SKM-1 (cell line): Measurements from ENCODE around the gene CD69.

Experiments
- DNase-seq: peaks from one replicate; lab custom pipeline; 2025; ENCODE audit not compliant: unreplicated experiment; lab: John Stamatoyannopoulos, UW

The CD69 gene

GRCh38 chr12:9782547-9783382 is 22.1 kb upstream of the CD69 start:
- no peak for DNase-seq

DNA sequence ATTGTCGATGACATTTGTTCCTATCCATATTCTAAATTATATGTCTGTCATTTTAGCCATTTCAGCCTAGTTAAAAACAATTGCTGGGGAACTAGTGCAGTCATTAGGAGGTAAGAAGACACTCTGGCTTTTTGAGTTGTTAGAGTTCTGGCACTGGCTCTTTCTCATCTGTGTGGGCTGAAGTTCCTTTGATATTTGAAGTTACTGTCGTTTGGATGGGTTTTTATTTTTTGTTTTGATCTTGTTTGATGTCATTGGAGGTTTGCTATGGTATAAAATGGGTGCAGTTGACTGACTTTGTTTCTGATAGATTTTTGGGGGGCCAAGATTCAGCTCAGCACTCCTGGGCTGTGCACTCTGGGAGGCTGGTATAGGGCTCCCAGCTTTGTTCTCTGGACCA is 20.7 kb upstream of the CD69 start:
- DNase-seq = no peak

DNA sequence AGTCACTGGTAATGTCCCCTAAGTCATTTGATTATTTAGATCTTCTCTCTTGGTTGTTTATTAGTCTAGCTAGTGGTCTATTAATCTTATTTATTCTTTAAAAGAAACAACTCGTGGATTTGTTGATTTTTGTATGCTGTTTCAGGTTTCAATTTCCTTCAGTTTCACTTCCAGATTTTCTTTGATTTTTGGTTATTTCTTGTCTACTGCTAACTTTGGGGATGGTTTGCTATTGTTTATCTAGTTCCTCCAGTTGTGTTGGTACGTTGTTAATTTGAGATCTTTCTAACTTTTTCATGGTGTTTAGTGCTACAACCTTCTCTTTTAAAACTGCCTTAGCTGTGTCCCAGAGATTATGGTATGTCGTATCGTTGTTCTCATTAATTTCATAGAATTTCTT is 18.5 kb upstream of the CD69 start:
- no peak for DNase-seq

DNA sequence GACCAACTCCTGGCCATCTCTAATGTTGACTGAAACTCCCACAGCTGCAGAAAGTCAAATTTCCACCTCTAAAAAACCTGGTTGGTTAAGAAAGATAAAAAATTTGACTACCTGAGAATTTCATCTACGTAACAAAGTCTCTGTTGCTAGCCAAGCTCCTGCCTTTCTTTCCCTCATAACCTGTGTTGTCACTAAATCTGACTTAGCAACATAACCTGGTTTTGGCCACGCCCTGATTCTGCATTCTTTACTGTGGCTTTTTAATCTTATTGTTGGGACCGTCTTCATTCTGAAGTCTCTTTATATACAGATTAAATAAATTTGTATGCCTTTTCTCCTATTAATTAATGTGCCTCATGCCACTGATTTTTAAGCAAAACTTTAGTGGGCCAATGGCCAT is 16.1 kb upstream of the CD69 start:
- no peak for DNase-seq

DNA sequence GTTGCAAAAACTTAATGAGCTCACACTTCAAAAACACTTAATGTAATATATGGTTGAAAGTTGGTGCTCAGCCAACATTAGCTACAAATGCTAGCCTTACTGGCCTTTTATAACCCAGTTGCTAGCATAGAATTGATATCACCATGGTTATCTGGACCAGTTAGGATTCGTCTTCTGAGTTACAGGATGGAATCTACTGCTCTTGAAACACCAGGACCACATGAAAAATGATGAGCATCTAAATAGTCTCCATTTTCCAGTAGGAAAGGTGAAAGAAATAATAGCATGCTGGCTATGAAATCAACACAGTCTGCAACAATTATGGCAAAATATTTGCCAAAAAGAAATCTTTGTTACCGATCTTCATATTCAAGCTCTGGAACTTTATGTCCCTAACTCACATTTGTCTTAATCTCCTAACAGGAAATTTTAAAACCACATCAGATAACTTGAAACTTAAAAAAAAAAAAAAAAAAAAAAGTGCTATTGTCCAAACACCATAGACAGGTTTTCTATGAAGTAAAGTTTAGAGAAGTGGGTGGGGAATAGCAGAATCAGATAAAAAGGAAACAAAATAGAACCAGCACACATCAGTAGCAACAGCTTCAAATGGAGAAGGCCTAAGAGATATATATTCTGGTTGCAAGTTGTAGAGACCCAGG is 12.6 kb upstream of the CD69 start:
- no peak for DNase-seq

GRCh38 chr12:9763025-9763424 is 2.3 kb upstream of the CD69 start:
- DNase-seq = no peak

- no peak for DNase-seq
Measured at GRCh38 chr12:9762369-9762768, 1.7 kb upstream of the CD69 start.

- no peak for DNase-seq
Measured at GRCh38 chr12:9761419-9761781, 699 bp upstream of the CD69 start.

GRCh38 chr12:9760120-9760519 is 581 bp downstream of the CD69 start:
- no peak for DNase-seq

DNA sequence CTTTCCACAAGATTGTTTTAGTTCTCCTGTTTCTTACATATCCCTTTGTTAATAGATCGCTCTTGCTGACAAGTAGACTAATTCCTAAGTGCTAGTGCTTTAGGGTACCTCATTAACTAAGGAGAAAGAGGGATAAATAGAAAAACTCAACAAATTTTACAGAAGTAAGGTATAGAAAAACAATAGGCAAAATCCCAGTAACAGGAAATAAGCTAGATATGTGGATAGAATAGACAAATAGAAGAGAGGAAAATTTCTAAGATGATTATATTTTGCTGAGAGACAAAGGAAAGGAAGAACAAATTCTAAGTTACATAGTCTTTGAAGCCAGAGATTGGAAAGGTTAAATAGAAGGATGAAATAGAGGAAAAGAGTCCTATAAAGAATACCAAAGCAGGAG is 1.0 kb downstream of the CD69 start:
- no peak for DNase-seq

DNA sequence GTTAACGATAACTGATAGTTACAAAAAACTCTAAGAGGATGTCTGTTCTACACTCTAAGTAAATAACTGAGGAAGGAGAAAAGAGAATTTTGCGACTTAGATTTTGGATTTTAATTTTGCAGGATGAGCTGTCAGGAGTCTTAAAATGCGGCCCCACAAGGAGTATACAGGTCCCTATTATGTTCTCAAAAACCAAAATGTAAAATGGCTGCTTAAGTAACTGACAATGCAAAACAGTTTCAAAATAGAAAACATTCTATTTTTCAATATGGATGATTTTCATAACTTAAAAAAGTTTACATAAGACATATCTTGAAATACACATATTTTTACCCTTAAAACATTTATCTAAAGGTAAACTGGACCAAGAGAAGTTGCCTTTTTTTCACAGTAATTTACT is 2.6 kb downstream of the CD69 start:
- DNase-seq = no peak

GRCh38 chr12:9757433-9758025 is 3.2 kb downstream of the CD69 start:
- DNase-seq = no peak

- DNase-seq = no peak
Measured at GRCh38 chr12:9756706-9757105, 4.0 kb downstream of the CD69 start.

- DNase-seq = no peak
Measured at GRCh38 chr12:9756170-9756569, 4.5 kb downstream of the CD69 start.

- no peak for DNase-seq
Measured at GRCh38 chr12:9755567-9755966, 5.1 kb downstream of the CD69 start.

- no peak for DNase-seq
Measured at GRCh38 chr12:9755035-9755434, 5.7 kb downstream of the CD69 start.

GRCh38 chr12:9754099-9754927 is 6.4 kb downstream of the CD69 start:
- no peak for DNase-seq

- DNase-seq = no peak
Measured at GRCh38 chr12:9753498-9753897, 7.2 kb downstream of the CD69 start.

DNA sequence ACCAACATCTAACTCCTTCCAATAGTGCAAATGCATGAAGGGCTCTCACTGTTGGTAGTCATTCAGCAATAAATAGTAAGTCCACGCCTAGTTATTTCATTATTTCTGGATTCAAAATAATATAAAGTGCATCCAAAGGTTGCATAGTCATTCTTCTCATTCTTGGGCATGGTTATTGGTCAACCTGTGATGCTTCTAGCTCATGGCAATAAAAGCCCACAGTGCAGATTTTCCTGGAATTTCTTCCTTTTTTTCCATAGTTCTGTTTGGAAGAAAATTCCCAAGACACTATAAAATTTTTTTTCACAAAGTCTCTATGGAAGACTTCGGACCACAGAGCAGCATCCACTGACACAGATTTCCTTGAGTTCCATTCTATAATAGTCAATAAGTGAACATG is 7.6 kb downstream of the CD69 start:
- no peak for DNase-seq

DNA sequence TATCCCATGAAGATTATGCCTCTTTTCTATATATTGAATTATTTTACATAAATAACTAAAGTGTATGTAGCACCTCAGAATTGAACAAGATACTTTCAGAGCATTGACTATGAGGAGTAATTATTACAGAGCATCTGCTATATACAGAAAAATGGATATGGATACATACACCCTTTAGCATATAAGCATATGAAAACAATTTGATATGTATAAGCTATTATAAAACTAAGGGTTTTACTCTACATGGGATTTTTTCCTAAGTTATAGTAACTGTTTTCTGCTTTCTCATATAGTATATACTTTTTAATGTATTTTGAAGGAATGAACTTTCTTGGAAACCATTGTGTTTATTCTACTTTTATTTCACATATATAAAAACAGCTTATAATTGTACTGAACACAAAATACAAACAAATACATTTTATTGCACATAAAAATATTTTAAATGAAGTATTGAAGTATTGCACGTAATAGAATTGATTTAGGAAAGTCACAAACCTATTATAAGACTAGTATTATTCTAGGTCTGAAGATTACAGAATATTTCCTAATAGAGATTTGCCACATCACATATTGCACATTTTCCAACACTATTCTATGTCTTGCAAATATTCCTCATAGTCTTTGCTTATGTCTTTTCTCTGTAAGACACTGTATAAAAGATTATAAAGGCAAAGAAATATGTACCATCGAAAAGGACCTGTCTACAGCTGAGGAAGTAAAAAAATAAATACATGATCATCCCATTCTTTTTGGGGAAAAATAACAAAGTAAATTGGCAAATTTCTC is 8.4 kb downstream of the CD69 start:
- DNase-seq = no peak
